Endothelial cell of umbilical vein (primary cell): ENCODE measurements around the gene TCP10L. TPM values are rescaled to one million over a fixed set of nuclear protein-coding genes. Genes with fewer than 3 reads are reported as not detected.
A peak's percentile ranks its signal among the peaks of the same experiment; 100 is the strongest.
"Not testable (repeated sequence)": the region's sequence is repeated elsewhere in the genome, so short reads cannot be mapped to it uniquely, and the experiment has no call there.

Experiments used
- BruUV-seq: library from RNA; stranded (reverse); fragments of 400-500 nt; replicated peaks from 2 replicates; lab custom pipeline; 2021; lab: Mats Ljungman, UMichigan
- CTCF ChIA-PET: fragments of 300-600, 350-600 bp; sonication (Branson Sonifier 250); formaldehyde crosslinking; loops from one replicate; lab custom pipeline; 2021; ENCODE audit warnings: antibody characterized with exemption, inconsistent platforms; lab: Charles Lee
- POLR2A ChIA-PET: fragments of 300-600, 350-600 bp; sonication (Branson Sonifier 250); formaldehyde crosslinking; loops from one replicate; lab custom pipeline; 2021; ENCODE audit warnings: antibody characterized with exemption, inconsistent platforms; lab: Charles Lee
- DNase-seq: peaks from one replicate; pipeline ENCODE4 v3.0.0-alpha.2; 2011; ENCODE audit warnings: low read depth, low spot score
- FAIRE-seq: peaks from 2 replicates; lab custom pipeline; 2011; peaks lifted over from hg19 to GRCh38; lab: Jason Lieb, UNC
- H2AFZ ChIP-seq: 2 replicates; pipeline ENCODE4 v1.6.0; 2012; ENCODE audit warnings: low read depth, low read length, control low read depth, inconsistent platforms
- H3K27ac ChIP-seq: 2 replicates; pipeline ENCODE4 v1.5.1; 2011; ENCODE audit warnings: low read depth, mild to moderate bottlenecking, control low read depth, low read length, moderate library complexity; ENCODE audit not compliant: insufficient read depth
- H3K27me3 ChIP-seq, 2 experiments: 2 replicates each; pipeline versions ENCODE4 v1.6.0 to v1.6.1; 2011; ENCODE audit warnings: low read length in 2 of 2, mixed read lengths in 1 of 2; ENCODE audit not compliant: control insufficient read depth in 2 of 2, insufficient read depth in 2 of 2
- H3K36me3 ChIP-seq, 2 experiments: 2 replicates in 1 of 2; 3 replicates in 1 of 2; pipeline ENCODE4 v1.5.1; 2011; ENCODE audit warnings: low read length in 2 of 2, mild to moderate bottlenecking in 1 of 2, moderate library complexity in 1 of 2; ENCODE audit not compliant: control insufficient read depth in 2 of 2, insufficient read depth in 2 of 2; ENCODE audit errors: extremely low read depth in 1 of 2
- H3K4me1 ChIP-seq: 3 replicates; pipeline ENCODE4 v1.5.1; 2011; ENCODE audit warnings: mild to moderate bottlenecking, low read length; ENCODE audit not compliant: control insufficient read depth, insufficient read depth; ENCODE audit errors: extremely low read depth
- H3K4me2 ChIP-seq: 2 replicates; pipeline ENCODE4 v1.6.1; 2011; ENCODE audit warnings: low read length, control low read depth, mixed read lengths; ENCODE audit not compliant: insufficient read depth
- H3K4me3 ChIP-seq, 3 experiments: fragments of 200-600 bp in 1 of 3; sonication (generic), shearing (Covaris generic) in 1 of 3; replicated peaks in 1 of 3; 2 replicates each; pipeline ENCODE4 v1.5.1; 2011 to 2016; ENCODE audit warnings: control low read depth in 3 of 3, low read length in 3 of 3, mild to moderate bottlenecking in 2 of 3, inconsistent platforms in 1 of 3, low read depth in 1 of 3, moderate library complexity in 1 of 3; ENCODE audit not compliant: insufficient read depth in 1 of 3
- H3K79me2 ChIP-seq: 2 replicates; pipeline ENCODE4 v1.6.0; 2012; ENCODE audit warnings: low read length, inconsistent platforms; ENCODE audit not compliant: control insufficient read depth, insufficient read depth
- H3K9ac ChIP-seq: replicated peaks from 2 replicates; pipeline ENCODE3; 2011; ENCODE audit warnings: low read length, control low read depth; ENCODE audit not compliant: insufficient read depth; ENCODE audit errors: extremely low read depth
- H3K9me1 ChIP-seq: replicated peaks from 3 replicates; pipeline ENCODE4 v1.6.0; 2011; ENCODE audit warnings: mild to moderate bottlenecking, low read length; ENCODE audit not compliant: control insufficient read depth, insufficient read depth; ENCODE audit errors: extremely low read depth
- H3K9me3 ChIP-seq: replicated peaks from 2 replicates; pipeline ENCODE4 v1.5.1; 2012; ENCODE audit warnings: low read length, inconsistent platforms; ENCODE audit not compliant: control insufficient read depth, insufficient read depth
- H4K20me1 ChIP-seq: replicated peaks from 2 replicates; pipeline ENCODE3; 2011; ENCODE audit warnings: mild to moderate bottlenecking, low read length; ENCODE audit not compliant: control insufficient read depth, insufficient read depth; ENCODE audit errors: extremely low read depth
- CTCF ChIP-seq, 2 donors: IDR thresholded peaks; 1 replicate in 1 of 2; 2 replicates in 1 of 2; pipeline ENCODE4 v1.5.1; 2011; ENCODE audit warnings: low read length in 2 of 2, mild to moderate bottlenecking in 2 of 2, moderate library complexity in 2 of 2, control low read depth in 1 of 2, inconsistent platforms in 1 of 2, low read depth in 1 of 2; ENCODE audit not compliant: insufficient read depth in 1 of 2; ENCODE audit errors: extremely low read depth in 1 of 2
- EZH2 ChIP-seq: IDR thresholded peaks from 2 replicates; pipeline ENCODE4 v1.6.1; 2012; ENCODE audit warnings: borderline replicate concordance, low read depth, mild to moderate bottlenecking, moderate library complexity, low read length, inconsistent platforms; ENCODE audit not compliant: severe bottlenecking
- FOS ChIP-seq: IDR thresholded peaks from 2 replicates; pipeline ENCODE4 v1.6.1; 2011; ENCODE audit warnings: mild to moderate bottlenecking, low read length, moderate library complexity, borderline replicate concordance; ENCODE audit not compliant: insufficient read depth
- GATA2 ChIP-seq: IDR thresholded peaks from 2 replicates; pipeline ENCODE4 v1.7.0; 2011; ENCODE audit warnings: low read depth, mild to moderate bottlenecking, moderate library complexity, mixed read lengths, low read length; ENCODE audit not compliant: insufficient read length, insufficient read depth
- MAX ChIP-seq: IDR thresholded peaks from 2 replicates; pipeline ENCODE4 v1.6.1; 2011; ENCODE audit not compliant: insufficient read depth, insufficient read length
- POLR2A ChIP-seq: IDR thresholded peaks from 2 replicates; pipeline ENCODE4 v1.6.1; 2012; ENCODE audit warnings: low read depth, mild to moderate bottlenecking, control low read depth, low read length
- POLR2AphosphoS5 ChIP-seq: IDR thresholded peaks from 2 replicates; pipeline ENCODE4 v1.6.1; 2012; ENCODE audit warnings: low read depth, mild to moderate bottlenecking, control low read depth, low read length, moderate library complexity; ENCODE audit not compliant: insufficient read depth
- dilution Hi-C: fragments of 300-500 bp; cut with MboI; formaldehyde crosslinking; loops from one replicate; pipeline ENCODE4 v1.15.0; 2019; ENCODE audit warnings: low sequenced_read_pairs; ENCODE audit not compliant: extremely low pct_ligation_motif_present
- intact Hi-C: fragments of 100-400 bp; cut with micrococcal nuclease; formaldehyde crosslinking; loops from one replicate; pipeline ENCODE4 v1.10.0; 2022
- polyA plus RNA-seq, 4 experiments: library from polyadenylated mRNA; depleted of rRNA in 3 of 4; stranded (reverse) in 3 of 4; unstranded in 1 of 4; fragments of >200 nt; gene quantifications; 2 replicates each; pipeline versions ENCODE4 v1.2.1 to v1.2.3, GENCODE V29; 2011 to 2012; ENCODE audit warnings: missing spikeins in 1 of 4
- total RNA-seq: library from RNA; stranded (reverse); gene quantifications from 2 replicates; pipeline ENCODE4 v1.2.3, GENCODE V29; 2021

TCP10L gene
- total and polyA plus RNA-seq, 2 donors (not counting 3 experiments of a cell fraction or from before 2014, with no cell fraction given): 0.07 TPM; not detected in 1

- Histone ChIP-seq H3K9me1 (no peaks in the 10 kb centered on the region), H3K36me3 (no peaks in the 10 kb centered on the region), H4K20me1 (no peaks in the 10 kb centered on the region), H3K79me2 (no peaks in the 10 kb centered on the region), H3K9me3 (peaks cover 2% of the 10 kb centered on the region), H3K4me1 (peaks cover 6% of the 10 kb centered on the region), H3K27me3 (no peaks in the 10 kb centered on the region), H3K4me3 (no peak overlapping the region), H3K27ac (peak overlapping the region; percentile 22), H3K9ac (no peak overlapping the region), H3K4me2 (no peak overlapping the region), H2AFZ (peak overlapping the region; percentile 44)
- no TSS peak for BruUV-seq
- dilution Hi-C loops (no loop called here), intact Hi-C loops (loop anchor here (1.0 kb wide), 4 partner anchors 38 to 159 kb away; no protein-coding TSS in a partner anchor)
- peak; percentile 48 to 61 for TF ChIP-seq CTCF (IDR thresholded peaks at IDR 0.05; ENCODE audit: extremely low read depth in 1 of 2, insufficient read depth in 1 of 2, low read depth in 1 of 2, low read length in 2 of 2)
- TF ChIP-seq MAX: peak; percentile 57
- no peak for TF ChIP-seq POLR2A
- peak; percentile 11 for TF ChIP-seq GATA2
- no peak for TF ChIP-seq POLR2AphosphoS5
- TF ChIP-seq EZH2: no peak
- TF ChIP-seq FOS: peak; percentile 4
- ChIA-PET POLR2A (interaction anchor here (0.6 to 1.5 kb wide), 2 partner anchors 38 to 87 kb away, joined by 3 to 4 read pairs; no protein-coding TSS in a partner anchor), CTCF (interaction anchor here (0.7 to 3.9 kb wide), 20 partner anchors 9 to 256 kb away, joined by 3 to 62 read pairs (median 6); partner anchors contain the start of gene EVA1C)
- DNase-seq: peak; percentile 84
- FAIRE-seq: peak; percentile 79
These were observed 22.9 kb downstream of the TCP10L start for GRCh38 chr21:32562426-32562825.

GRCh38 chr21:32561476-32561875 lies 23.8 kb downstream of the TCP10L start:
- H2AFZ ChIP-seq, H3K4me1 ChIP-seq, H4K20me1 ChIP-seq, H3K9ac ChIP-seq, H3K27ac ChIP-seq, H3K79me2 ChIP-seq, H3K27me3 ChIP-seq, H3K4me3 ChIP-seq, intact Hi-C loops, BruUV-seq, H3K9me3 ChIP-seq, H3K4me2 ChIP-seq, FAIRE-seq, dilution Hi-C loops, H3K36me3 ChIP-seq, DNase-seq, H3K9me1 ChIP-seq: not testable (repeated sequence)
- ChIA-PET CTCF (interaction anchor here (0.6 to 3.9 kb wide), 18 partner anchors 9 to 255 kb away, joined by 3 to 62 read pairs (median 6); partner anchors contain the start of gene EVA1C), POLR2A (interaction anchor here (1.5 kb wide), 1 partner anchor 37 kb away, joined by 3 read pairs; no protein-coding TSS in a partner anchor)
